NCI-H2029 (cell line): Measurements from ENCODE around the gene LGALS1.
"Not testable (repeated sequence)": the region's sequence is repeated elsewhere in the genome, so short reads cannot be mapped to it uniquely, and the experiment has no call there.

Experiments used
- DNase-seq: peaks from one replicate; lab custom pipeline; 2025; lab: John Stamatoyannopoulos, UW

Gene LGALS1

GRCh38 chr22:37690407-37690806, 15.0 kb downstream of the LGALS1 start:
- DNase-seq: no peak

GRCh38 chr22:37690901-37691504, 15.6 kb downstream of the LGALS1 start:
- no peak for DNase-seq

GRCh38 chr22:37692627-37693285, 17.3 kb downstream of the LGALS1 start:
- DNase-seq: no peak

GRCh38 chr22:37694131-37694530, 18.7 kb downstream of the LGALS1 start:
- not testable (repeated sequence) for DNase-seq

GRCh38 chr22:37696260-37696656, 20.8 kb downstream of the LGALS1 start:
- not testable (repeated sequence) for DNase-seq

GRCh38 chr22:37696657-37697537, 21.5 kb downstream of the LGALS1 start, which contains the start of gene TRIOBP:
Gene TRIOBP (plus strand): TSS chr22:37697048. CDS start chr22:37701366, 4,318 bp downstream.
- DNase-seq: peak; percentile 94

- no peak for DNase-seq
Observed at GRCh38 chr22:37697538-37697835, 22.1 kb downstream of the LGALS1 start.

GRCh38 chr22:37701141-37701786, 25.8 kb downstream of the LGALS1 start:
- DNase-seq: no peak

GRCh38 chr22:37703906-37704305, 28.5 kb downstream of the LGALS1 start:
- DNase-seq: no peak

GRCh38 chr22:37704645-37705044, 29.2 kb downstream of the LGALS1 start:
- DNase-seq: no peak

- no peak for DNase-seq
Observed at GRCh38 chr22:37705205-37705604, 29.8 kb downstream of the LGALS1 start.

GRCh38 chr22:37708580-37709444, 33.4 kb downstream of the LGALS1 start:
- DNase-seq: no peak

- no peak for DNase-seq
Observed at GRCh38 chr22:37709445-37709765, 34.0 kb downstream of the LGALS1 start.

- DNase-seq: no peak
Observed at GRCh38 chr22:37710675-37711074, 35.2 kb downstream of the LGALS1 start.

- no peak for DNase-seq
Observed at GRCh38 chr22:37711490-37711889, 36.1 kb downstream of the LGALS1 start.

GRCh38 chr22:37713761-37714160, 38.3 kb downstream of the LGALS1 start:
- DNase-seq: no peak

GRCh38 chr22:37714634-37715033, 39.2 kb downstream of the LGALS1 start:
- no peak for DNase-seq

GRCh38 chr22:37715760-37716159, 40.3 kb downstream of the LGALS1 start:
- no peak for DNase-seq

GRCh38 chr22:37716708-37717107, 41.3 kb downstream of the LGALS1 start:
- no peak for DNase-seq

GRCh38 chr22:37717235-37717634, 41.8 kb downstream of the LGALS1 start:
- DNase-seq: not testable (repeated sequence)

GRCh38 chr22:37717746-37718305, 42.4 kb downstream of the LGALS1 start:
- DNase-seq: not testable (repeated sequence)
